Type B pancreatic cell (in vitro differentiated cells): ENCODE results near the gene HIGD1A. TPM values are rescaled to one million over a fixed set of nuclear protein-coding genes. Genes with fewer than 3 reads are reported as not detected.

Experiments used
- DNase-seq: peaks from one replicate; pipeline ENCODE4 v3.0.0; 2021; ENCODE audit warnings: mixed read lengths; ENCODE audit not compliant: unreplicated experiment; ENCODE audit errors: extremely low spot score
- H3K27ac Mint-ChIP-seq: 2 replicates; pipeline ENCODE4 v1.8.0; 2021; ENCODE audit warnings: mild to moderate bottlenecking, mixed read lengths
- H3K27me3 Mint-ChIP-seq: 2 replicates; pipeline ENCODE4 v1.8.0; 2021; ENCODE audit warnings: mixed read lengths
- H3K36me3 Mint-ChIP-seq: 2 replicates; pipeline ENCODE4 v1.8.0; 2021; ENCODE audit warnings: mixed read lengths
- H3K4me1 Mint-ChIP-seq: one replicate; pipeline ENCODE4 v1.8.0; 2021; ENCODE audit warnings: mixed read lengths; ENCODE audit not compliant: unreplicated experiment
- H3K4me3 Mint-ChIP-seq: 2 replicates; pipeline ENCODE4 v1.8.0; 2021; ENCODE audit warnings: mild to moderate bottlenecking, mixed read lengths
- H3K9me3 Mint-ChIP-seq: 2 replicates; pipeline ENCODE4 v1.8.0; 2021; ENCODE audit warnings: mixed read lengths
- CTCF ChIP-seq: fragments of 200-600 bp; sonication (generic); conservative IDR thresholded peaks from 2 replicates; pipeline ENCODE4 v1.5.0; 2021; ENCODE audit warnings: antibody characterized with exemption, mild to moderate bottlenecking
- total RNA-seq: library from RNA; stranded (reverse); gene quantifications from 2 replicates; pipeline ENCODE4 v1.2.1, GENCODE V29; 2021; ENCODE audit warnings: low replicate concordance

The HIGD1A gene
- total RNA-seq, 1 donor from 2014 or later: 100 TPM

- no peak overlapping the region for H3K27ac Mint-ChIP-seq
- H3K4me1 Mint-ChIP-seq: peaks cover 4% of the 10 kb centered on the region
- no peak overlapping the region for H3K4me3 Mint-ChIP-seq
- DNase-seq: no peak
- no peaks in the 10 kb centered on the region for H3K9me3 Mint-ChIP-seq
- no peaks in the 10 kb centered on the region for H3K36me3 Mint-ChIP-seq
- TF ChIP-seq CTCF: peak; percentile 37
- H3K27me3 Mint-ChIP-seq: peaks cover 16% of the 10 kb centered on the region
Measured at GRCh38 chr3:42836150-42837123, 32.1 kb upstream of the HIGD1A start.

GRCh38 chr3:42831321-42831713 lies 27.0 kb upstream of the HIGD1A start:
- Mint-ChIP-seq H3K36me3 (no peaks in the 10 kb centered on the region), H3K4me1 (peaks cover 9% of the 10 kb centered on the region), H3K27me3 (peaks cover 5% of the 10 kb centered on the region), H3K27ac (no peak overlapping the region), H3K9me3 (no peaks in the 10 kb centered on the region), H3K4me3 (no peak overlapping the region)
- DNase-seq: no peak
- TF ChIP-seq CTCF: peak; percentile 82

- no peaks in the 10 kb centered on the region for H3K9me3 Mint-ChIP-seq
- DNase-seq: no peak
- H3K4me3 Mint-ChIP-seq: no peak overlapping the region
- peak overlapping the region; percentile 13 for H3K27ac Mint-ChIP-seq
- H3K4me1 Mint-ChIP-seq: peaks cover 9% of the 10 kb centered on the region
- no peaks in the 10 kb centered on the region for H3K36me3 Mint-ChIP-seq
- TF ChIP-seq CTCF: peak; percentile 65
- peaks cover 5% of the 10 kb centered on the region for H3K27me3 Mint-ChIP-seq
Measured at GRCh38 chr3:42830437-42831320, 26.4 kb upstream of the HIGD1A start.

- Mint-ChIP-seq H3K36me3 (no peaks in the 10 kb centered on the region), H3K27me3 (no peaks in the 10 kb centered on the region), H3K4me1 (peaks cover 9% of the 10 kb centered on the region), H3K4me3 (no peak overlapping the region), H3K9me3 (no peaks in the 10 kb centered on the region), H3K27ac (peak overlapping the region; percentile 13)
- DNase-seq: no peak
- TF ChIP-seq CTCF: no peak
Measured at GRCh38 chr3:42829628-42830436, 25.5 kb upstream of the HIGD1A start.

- no peak for DNase-seq
- Mint-ChIP-seq H3K4me1 (peaks cover 9% of the 10 kb centered on the region), H3K9me3 (no peaks in the 10 kb centered on the region), H3K27ac (peak overlapping the region; percentile 15), H3K4me3 (no peak overlapping the region), H3K36me3 (no peaks in the 10 kb centered on the region), H3K27me3 (no peaks in the 10 kb centered on the region)
- TF ChIP-seq CTCF: no peak
Measured at GRCh38 chr3:42829083-42829627, 24.9 kb upstream of the HIGD1A start.
